ENCODE measurements around the gene CLN6.

GRCh38 chr15:68224546-68225250 is 4.8 kb downstream of the CLN6 start:
- TF ChIP-seq CTCF (IDR thresholded peaks at IDR 0.05; ENCODE audit: low read depth, low read length) (no peak), EZH2phosphoT487 (IDR thresholded peaks at IDR 0.05; ENCODE audit: low read depth) (no peak)
